SKM-1 (cell line): ENCODE measurements around the gene CRTC2.

Source experiments
- DNase-seq: peaks from one replicate; lab custom pipeline; 2025; ENCODE audit not compliant: unreplicated experiment; lab: John Stamatoyannopoulos, UW

CRTC2 gene

GRCh38 chr1:153899509-153899908, 58.9 kb downstream of the CRTC2 start:
- no peak for DNase-seq
